Measurements from ENCODE around the gene LAMA2.

LAMA2 gene

GRCh38 chr6:129263176-129263575, 380.2 kb downstream of the LAMA2 start:
- no peak for DNase-seq (ENCODE audit: low read depth)

DNA sequence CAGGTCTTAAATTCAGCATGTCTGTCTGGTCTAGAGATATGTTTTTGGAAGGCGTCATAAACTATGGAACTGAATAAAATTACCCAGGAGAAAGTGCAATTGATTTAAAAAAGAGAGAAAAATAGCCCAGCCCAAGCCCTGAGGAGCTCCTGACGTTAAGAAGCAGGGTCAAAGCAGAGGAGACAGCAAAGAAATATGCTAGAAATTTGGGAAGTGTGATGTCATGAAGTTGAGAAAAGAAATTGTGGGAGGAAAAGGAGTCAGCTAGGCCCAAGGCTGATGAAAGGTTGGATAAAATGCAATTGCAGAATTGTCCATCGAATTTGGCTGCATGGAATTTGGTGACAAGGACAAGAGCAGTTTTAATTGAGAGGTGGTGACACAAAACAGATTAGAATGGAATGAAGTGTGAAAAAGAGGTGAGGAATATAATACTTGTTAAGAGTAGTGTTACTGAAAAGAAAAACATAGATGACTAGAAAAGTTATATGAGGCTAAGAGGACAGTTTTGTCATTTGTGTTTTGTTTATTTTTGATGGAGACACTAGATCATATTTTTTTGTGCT, 381.6 kb downstream of the LAMA2 start:
- no peak for DNase-seq (ENCODE audit: low read depth)

DNA sequence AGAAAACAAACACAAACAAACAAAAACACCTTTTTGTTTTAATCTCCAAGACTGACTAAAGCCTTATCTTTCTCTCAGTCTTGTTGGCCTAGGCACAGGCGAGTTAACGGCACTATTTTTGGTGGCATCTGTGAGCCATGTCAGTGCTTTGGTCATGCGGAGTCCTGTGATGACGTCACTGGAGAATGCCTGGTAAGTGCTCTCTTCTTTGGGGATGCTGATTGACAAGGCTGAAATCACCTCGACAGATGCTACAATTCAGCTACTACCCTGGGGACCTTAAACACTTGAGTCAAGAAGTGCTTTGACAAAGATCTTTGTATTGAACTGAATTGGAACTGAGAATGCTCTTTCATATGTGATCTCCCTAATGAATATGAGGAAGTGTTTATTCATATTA, 384.1 kb downstream of the LAMA2 start:
- no peak for DNase-seq (ENCODE audit: low read depth)

- no peak for DNase-seq (ENCODE audit: low read depth)
These were observed 386.1 kb downstream of the LAMA2 start for GRCh38 chr6:129269076-129269475.

GRCh38 chr6:129269891-129270290, 387.0 kb downstream of the LAMA2 start:
- no peak for DNase-seq (ENCODE audit: low read depth)

DNA sequence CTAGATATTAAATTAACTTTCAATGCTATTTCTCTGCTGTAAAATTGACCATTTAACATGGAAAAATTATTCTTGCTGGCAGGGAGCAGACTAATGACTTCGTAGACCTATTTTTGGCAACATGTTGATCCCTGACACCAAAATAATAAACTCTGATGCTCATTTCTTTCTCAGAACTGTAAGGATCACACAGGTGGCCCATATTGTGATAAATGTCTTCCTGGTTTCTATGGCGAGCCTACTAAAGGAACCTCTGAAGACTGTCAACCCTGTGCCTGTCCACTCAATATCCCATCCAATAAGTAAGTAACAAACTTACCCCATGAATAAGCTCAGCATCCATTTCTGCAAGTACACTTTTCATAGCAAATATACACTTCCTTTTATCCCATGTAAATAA, 387.5 kb downstream of the LAMA2 start:
- DNase-seq (ENCODE audit: low read depth), result no peak

- no peak for DNase-seq (ENCODE audit: low read depth)
These were observed 390.2 kb downstream of the LAMA2 start for GRCh38 chr6:129273161-129273560.

DNA sequence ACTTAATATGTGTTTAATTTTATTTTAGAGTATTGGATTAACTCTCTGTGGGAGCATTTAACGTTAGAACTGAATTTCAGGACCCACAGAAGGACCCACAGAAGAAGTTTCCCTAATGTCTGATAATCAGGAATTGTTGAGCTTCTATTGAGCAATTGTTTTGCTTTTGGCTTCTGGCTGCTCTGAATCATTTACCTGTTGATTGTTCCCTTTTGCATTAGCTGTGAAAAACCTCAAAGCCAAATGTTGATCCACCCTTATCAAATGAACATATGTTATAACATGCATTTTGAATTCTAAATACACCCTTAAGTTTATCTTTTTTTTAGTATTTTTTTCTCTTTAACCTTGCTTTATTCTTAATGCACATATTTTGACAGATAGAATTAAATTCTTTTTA, 393.5 kb downstream of the LAMA2 start:
- DNase-seq (ENCODE audit: low read depth), result no peak

DNA sequence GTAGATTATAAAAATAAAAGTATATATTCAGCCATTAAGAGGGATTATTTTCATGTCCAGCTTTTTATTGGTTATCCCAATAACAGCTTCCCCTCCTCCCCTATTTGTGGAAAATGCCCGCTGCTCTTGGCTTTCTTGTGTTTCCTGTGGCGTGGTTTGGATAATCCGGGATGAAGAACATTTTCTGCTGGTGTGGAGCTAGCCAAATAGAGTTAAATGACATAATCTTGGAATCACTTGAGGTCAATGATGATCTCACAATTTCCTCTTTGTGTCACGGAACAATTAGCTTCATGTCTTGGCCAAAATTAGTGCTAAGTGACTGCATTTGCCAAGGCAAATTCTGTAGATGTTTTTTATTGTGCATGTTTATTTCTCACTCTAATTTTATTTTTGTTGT, 394.0 kb downstream of the LAMA2 start:
- DNase-seq (ENCODE audit: low read depth), result no peak

- DNase-seq (ENCODE audit: low read depth), result no peak
These were observed 396.7 kb downstream of the LAMA2 start for GRCh38 chr6:129279343-129280292.

DNA sequence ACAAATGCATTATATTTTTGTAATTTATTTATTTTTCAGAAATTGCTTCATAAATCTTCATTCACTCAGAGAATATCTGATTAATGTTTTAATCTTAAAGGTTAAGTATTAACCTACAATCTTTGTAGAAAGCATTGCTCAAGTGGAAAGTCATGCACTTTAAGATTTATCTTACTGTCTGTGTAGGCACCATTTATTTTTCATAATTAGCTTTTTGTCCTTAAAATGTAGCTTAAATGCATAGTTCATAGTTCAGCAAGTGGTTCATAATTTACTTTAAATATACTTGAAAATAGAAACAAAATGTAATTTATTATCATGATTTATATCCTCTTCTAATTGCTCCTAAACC, 397.3 kb downstream of the LAMA2 start:
- no peak for DNase-seq (ENCODE audit: low read depth)

DNA sequence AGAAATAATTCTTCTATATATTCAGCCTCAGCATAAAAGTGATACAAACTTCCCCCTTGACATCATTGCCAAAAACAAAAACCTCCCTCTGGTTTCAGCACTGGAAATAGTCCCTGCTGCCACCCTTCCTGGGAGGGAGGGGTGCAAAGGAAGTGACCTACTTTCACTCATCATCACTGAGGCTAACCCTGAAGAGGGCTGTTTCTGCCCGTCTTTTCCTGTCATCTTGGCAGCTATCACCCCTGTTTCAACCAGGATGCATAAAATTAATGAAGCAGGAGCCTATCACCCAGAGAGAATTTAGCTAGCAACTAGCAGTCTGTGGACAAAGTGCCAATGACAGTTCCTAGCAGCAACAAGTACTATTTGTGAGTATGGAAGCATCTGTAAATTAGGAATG, 397.8 kb downstream of the LAMA2 start:
- DNase-seq (ENCODE audit: low read depth), result no peak

- no peak for DNase-seq (ENCODE audit: low read depth)
These were observed 398.3 kb downstream of the LAMA2 start for GRCh38 chr6:129281168-129281796.

DNA sequence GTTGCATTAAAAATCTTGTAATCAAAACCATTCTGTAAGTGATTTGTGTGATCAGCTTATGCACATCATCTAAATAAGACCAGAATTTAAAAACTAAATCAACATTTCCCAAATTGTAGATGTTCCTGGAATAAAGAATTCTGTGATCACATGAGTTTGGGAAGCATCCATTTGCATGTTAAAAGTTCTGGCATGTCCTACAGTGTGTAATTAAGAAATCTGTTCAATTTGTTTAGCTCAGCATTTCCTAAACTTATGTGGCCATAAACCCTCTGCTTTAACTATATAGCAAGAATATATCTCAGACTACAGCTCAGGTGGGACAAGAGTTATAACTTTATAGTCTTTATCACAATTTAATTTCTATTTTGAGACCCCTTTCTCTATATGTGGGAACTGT, 399.1 kb downstream of the LAMA2 start:
- no peak for DNase-seq (ENCODE audit: low read depth)

DNA sequence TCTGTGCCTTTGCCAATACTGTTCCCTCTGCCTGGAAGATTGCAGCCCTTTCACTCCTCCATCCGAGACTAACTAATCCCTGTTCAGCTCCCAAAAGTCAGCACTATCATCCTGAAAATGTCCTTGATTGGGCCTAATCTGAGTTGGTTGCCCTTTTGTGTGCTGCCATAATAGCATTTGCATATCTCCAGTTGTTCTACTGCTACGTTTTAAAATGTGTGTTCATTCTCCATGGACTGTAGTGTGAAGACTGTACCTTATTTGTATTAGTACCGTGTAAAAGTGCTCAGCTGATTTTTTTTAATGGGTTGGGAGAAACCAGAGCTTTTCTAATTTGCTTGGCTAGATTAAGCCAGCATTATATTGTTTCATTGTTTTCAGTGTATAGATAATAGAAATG, 401.3 kb downstream of the LAMA2 start:
- no peak for DNase-seq (ENCODE audit: low read depth)

GRCh38 chr6:129287231-129288177, 404.6 kb downstream of the LAMA2 start:
- DNase-seq (ENCODE audit: low read depth), result no peak

DNA sequence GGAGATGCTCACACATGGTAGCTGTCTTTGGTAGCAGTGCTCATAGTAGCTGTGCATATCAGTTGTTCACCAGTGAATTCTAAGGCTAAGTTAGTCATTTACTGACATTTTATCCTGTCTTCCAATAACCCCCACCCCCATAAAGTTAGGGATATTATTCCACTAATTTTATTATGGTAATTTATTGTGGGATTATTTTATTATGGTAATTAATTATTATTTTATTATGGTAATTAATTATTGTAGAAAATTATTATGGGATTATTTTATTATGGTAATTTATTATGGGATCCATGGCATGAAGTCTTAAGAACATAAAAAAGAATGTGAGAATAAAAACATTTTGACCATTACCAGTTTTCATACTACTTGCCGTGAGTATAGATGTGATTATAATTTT, 406.5 kb downstream of the LAMA2 start:
- no peak for DNase-seq (ENCODE audit: low read depth)

GRCh38 chr6:129292836-129293235, 409.9 kb downstream of the LAMA2 start:
- DNase-seq (ENCODE audit: low read depth), result no peak

- no peak for DNase-seq (ENCODE audit: low read depth)
These were observed 414.7 kb downstream of the LAMA2 start for GRCh38 chr6:129297592-129297991.

DNA sequence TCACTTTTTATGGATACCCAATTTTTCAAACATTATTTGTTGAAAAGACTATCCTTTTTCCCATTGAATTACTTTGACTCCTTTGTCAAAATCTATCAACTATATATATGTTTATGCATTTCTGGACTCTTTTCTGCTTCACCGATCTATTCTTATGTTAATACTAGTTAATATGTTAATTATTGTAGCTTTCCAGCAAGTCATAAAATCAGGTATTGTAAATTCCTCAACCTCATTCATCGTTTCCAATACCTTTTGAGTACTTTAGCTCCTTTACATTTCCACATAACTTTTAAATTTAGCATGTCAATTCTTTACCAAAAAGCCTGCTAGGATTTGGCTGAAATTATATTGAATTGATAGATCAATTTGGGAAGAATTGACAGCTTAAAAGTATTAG, 419.7 kb downstream of the LAMA2 start:
- DNase-seq (ENCODE audit: low read depth), result no peak

DNA sequence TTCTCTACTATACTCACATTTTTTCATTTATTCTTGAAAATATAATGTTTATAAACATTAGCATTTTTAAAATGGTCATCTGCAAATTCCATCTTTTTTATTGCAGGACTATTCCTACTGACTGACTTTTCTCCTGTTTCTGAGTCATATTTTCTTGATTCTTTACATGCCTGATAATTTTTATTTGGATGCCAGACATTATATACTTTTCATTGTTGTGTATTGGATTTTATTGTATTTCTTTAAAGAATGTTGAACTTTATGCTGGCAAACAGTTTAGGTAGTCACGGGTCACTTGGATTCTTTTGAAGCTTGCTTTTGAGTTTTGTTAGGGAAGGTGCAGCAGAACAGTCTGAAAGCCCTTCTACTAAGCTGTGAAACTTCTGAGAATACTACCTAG, 423.9 kb downstream of the LAMA2 start:
- DNase-seq (ENCODE audit: low read depth), result no peak

- no peak for DNase-seq (ENCODE audit: low read depth)
These were observed 424.9 kb downstream of the LAMA2 start for GRCh38 chr6:129307845-129308244.

Measured in HS-5 (cell line).